Esophagus squamous epithelium (tissue), 5 donors: ENCODE measurements around the gene ANXA2. TPM values are rescaled to one million over a fixed set of nuclear protein-coding genes. Genes with fewer than 3 reads are reported as not detected.

ENCODE experiments used
- DNase-seq: peaks from one replicate; lab custom pipeline; 2025; lab: John Stamatoyannopoulos, UW
- H3K27ac ChIP-seq, 4 donors: fragments of 200-600 bp; sonication (generic); one replicate each; pipeline ENCODE4 v1.5.1; 2016 to 2019; ENCODE audit warnings: mild to moderate bottlenecking in 1 of 4
- H3K27me3 ChIP-seq, 4 donors: fragments of 200-600 bp; sonication (generic); 1 replicate in 3 of 4; 2 replicates in 1 of 4; pipeline versions ENCODE4 v1.5.1 to v1.6.0; 2017 to 2021; ENCODE audit warnings: antibody characterized with exemption in 1 of 4
- H3K36me3 ChIP-seq, 3 donors: fragments of 200-600 bp; sonication (generic); one replicate each; pipeline ENCODE4 v1.5.1; 2016 to 2019
- H3K4me1 ChIP-seq, 3 donors: fragments of 200-600 bp; sonication (generic); one replicate each; pipeline ENCODE4 v1.5.1; 2017 to 2019
- H3K4me3 ChIP-seq, 4 donors: fragments of 200-600 bp; sonication (generic); 1 replicate in 3 of 4; 2 replicates in 1 of 4; pipeline ENCODE4 v1.5.1; 2016 to 2019; ENCODE audit warnings: mild to moderate bottlenecking in 2 of 4, moderate library complexity in 1 of 4
- H3K9me3 ChIP-seq, 3 donors: fragments of 200-600 bp; sonication (generic); one replicate each; pipeline ENCODE4 v1.5.1; 2016 to 2019
- POLR2A ChIP-seq, 4 donors: fragments of 450-650 bp; IDR thresholded peaks; one replicate each; pipeline ENCODE4 v1.6.1; 2017; ENCODE audit warnings: antibody characterized with exemption in 4 of 4, mild to moderate bottlenecking in 4 of 4, moderate library complexity in 3 of 4
- WGBS, 2 donors: methylation state at CpG; one replicate each; pipeline ENCODE4 v1.1.5; 2018; 5-methylcytosine and 5-hydroxymethylcytosine counted together
- intact Hi-C: fragments of 100-400 bp; cut with DNase I; formaldehyde crosslinking; loops from one replicate; pipeline ENCODE4 v1.15.0; 2022
- total RNA-seq, 4 donors: library from RNA; depleted of rRNA; stranded (reverse); fragments of >200 nt; gene quantifications; one replicate each; pipeline ENCODE4 v1.1.0, GENCODE V29; 2016
- TF ChIP-seq, protein P1 (sequence below), 6 experiments: fragments of 450-650 bp in 4 of 6; fragments of 200-600 bp in 2 of 6; sonication (generic) in 2 of 6; IDR thresholded peaks; one replicate each; pipeline ENCODE4 v1.5.1; 2016 to 2019; ENCODE audit warnings: antibody characterized with exemption in 6 of 6, mild to moderate bottlenecking in 4 of 6, moderate library complexity in 4 of 6
- donor health status: DM: yes; HTN: yes; CAD: no.

ANXA2 gene
- total RNA-seq, 4 donors from 2014 or later: 2,116 to 2,445 (median 2,399) TPM

DNA sequence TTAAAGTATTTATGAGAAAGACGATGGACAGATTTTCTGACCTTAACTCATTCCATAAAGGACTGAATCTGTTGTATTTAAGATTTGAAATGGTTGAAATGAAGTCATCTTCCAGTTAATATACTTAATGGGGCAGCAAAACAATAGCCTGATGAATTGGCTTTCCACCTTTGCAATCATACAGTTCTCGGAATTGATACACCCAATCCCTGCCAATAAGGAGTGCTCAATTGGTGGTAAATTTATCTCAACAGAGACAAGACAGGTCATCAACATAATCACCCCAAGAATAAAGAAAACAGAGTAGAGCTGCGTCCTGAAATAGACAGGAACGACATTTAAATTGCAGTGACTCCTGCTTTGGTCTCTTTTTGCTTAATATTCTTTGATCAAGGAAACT lies 11.2 kb downstream of the ANXA2 start:
- Histone ChIP-seq H3K4me3 (no peak overlapping the region), H3K27me3 (no peaks in the 10 kb centered on the region), H3K36me3 (peaks cover 0 to 48% (median 17%) of the 10 kb centered on the region in 3 donors), H3K9me3 (no peaks in the 10 kb centered on the region), H3K27ac (peak overlapping the region in 3 of 4 donors; percentile 14 to 52 (median 48)), H3K4me1 (peaks cover 20 to 100% (median 59%) of the 10 kb centered on the region in 3 donors)
- DNase-seq: no peak
- WGBS, 2 donors: 51 to 61% methylated on average over 4 of the region's 4 CpGs
- intact Hi-C loops: no loop called here
- TF ChIP-seq POLR2A (IDR thresholded peaks at IDR 0.05): no peak
- TF ChIP-seq, protein P1, sequence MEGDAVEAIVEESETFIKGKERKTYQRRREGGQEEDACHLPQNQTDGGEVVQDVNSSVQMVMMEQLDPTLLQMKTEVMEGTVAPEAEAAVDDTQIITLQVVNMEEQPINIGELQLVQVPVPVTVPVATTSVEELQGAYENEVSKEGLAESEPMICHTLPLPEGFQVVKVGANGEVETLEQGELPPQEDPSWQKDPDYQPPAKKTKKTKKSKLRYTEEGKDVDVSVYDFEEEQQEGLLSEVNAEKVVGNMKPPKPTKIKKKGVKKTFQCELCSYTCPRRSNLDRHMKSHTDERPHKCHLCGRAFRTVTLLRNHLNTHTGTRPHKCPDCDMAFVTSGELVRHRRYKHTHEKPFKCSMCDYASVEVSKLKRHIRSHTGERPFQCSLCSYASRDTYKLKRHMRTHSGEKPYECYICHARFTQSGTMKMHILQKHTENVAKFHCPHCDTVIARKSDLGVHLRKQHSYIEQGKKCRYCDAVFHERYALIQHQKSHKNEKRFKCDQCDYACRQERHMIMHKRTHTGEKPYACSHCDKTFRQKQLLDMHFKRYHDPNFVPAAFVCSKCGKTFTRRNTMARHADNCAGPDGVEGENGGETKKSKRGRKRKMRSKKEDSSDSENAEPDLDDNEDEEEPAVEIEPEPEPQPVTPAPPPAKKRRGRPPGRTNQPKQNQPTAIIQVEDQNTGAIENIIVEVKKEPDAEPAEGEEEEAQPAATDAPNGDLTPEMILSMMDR (IDR thresholded peaks at IDR 0.05): no peak

DNA sequence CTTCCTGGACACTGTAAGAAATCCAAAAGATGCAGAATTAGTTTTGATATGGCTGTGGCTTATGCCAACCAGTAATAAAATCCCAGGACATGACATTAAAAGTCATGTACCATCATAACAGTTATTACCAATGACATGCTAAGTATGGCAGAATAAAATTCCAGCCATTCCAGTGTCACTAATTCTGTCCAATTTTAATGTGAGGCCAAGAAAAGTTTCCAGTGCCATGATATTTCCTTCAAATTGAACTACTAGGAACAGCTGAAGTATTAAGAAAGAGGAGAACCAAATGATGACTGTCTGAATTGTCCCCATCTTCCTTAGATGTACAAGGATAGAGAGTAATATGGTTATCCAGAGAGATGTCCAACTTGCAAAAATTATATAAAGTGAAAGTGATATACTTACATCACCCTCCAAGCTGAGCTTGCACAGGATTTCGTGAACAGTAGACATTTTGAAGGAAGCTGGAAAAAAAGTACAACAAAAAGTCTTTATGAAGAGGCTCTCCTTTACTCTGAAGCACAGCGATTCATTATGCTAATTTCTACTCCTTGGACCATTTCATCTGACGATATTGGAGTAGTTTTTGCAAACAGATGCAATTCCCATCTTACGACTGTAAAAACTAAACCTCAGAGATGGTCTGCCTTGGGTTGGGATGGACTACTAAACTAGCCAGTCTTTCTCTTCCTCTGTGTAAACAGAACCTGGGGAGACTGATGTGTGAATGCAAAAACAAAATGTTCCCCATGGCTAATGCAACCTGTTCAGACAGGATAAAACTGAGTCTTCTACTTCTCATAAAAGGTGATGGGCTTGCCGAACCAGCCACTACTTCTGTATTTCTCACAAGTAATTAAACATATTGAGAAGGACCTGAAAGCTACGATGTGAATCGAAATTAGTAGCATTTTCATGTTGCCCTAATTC lies 11.9 kb downstream of the ANXA2 start:
- WGBS, 2 donors: 56 to 62% methylated on average over 7 of the region's 7 CpGs
- no peak overlapping the region for H3K4me3 ChIP-seq
- H3K27me3 ChIP-seq: no peaks in the 10 kb centered on the region
- H3K27ac ChIP-seq: peak overlapping the region in 3 of 4 donors; percentile 42 to 52 (median 48)
- no peak for DNase-seq
- intact Hi-C loops: no loop called here
- H3K36me3 ChIP-seq: peaks cover 0 to 56% (median 22%) of the 10 kb centered on the region in 3 donors
- TF ChIP-seq, protein P1 (IDR thresholded peaks at IDR 0.05): no peak
- TF ChIP-seq POLR2A (IDR thresholded peaks at IDR 0.05): no peak
- H3K9me3 ChIP-seq: no peaks in the 10 kb centered on the region
- peaks cover 15 to 100% (median 52%) of the 10 kb centered on the region in 3 donors for H3K4me1 ChIP-seq

DNA sequence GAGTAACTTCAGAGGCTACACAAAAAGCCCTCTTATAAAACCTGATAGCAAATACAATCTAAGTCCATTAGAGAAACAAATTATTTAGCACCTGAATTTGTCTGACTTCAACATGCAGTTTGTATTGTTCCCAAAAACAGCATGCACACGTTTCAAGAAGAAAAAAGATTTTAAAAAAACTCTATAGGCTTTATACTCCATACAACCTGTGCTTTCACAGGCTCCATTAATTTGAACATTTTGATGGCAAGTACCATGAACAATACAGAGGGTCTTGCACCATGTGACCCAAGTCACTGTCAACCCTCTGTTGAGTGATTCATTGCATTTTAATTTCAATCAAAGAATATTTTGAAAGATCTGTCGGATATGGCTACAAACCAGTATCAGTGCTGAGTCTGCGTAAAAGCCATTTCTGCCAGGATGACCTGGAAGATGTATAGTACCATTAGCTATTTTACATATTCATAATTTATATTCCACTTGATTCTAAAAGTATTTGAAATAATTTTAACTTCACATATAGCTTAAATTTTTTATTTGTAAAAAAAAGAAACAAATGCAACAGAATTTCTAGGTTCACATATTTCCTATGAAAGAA lies 13.2 kb downstream of the ANXA2 start:
- H3K4me1 ChIP-seq: peaks cover 8 to 100% (median 39%) of the 10 kb centered on the region in 3 donors
- no peak overlapping the region for H3K27ac ChIP-seq
- no peaks in the 10 kb centered on the region for H3K9me3 ChIP-seq
- no peaks in the 10 kb centered on the region for H3K27me3 ChIP-seq
- DNase-seq: no peak
- 76 to 79% methylated on average over 3 of the region's 3 CpGs for WGBS, 2 donors
- H3K4me3 ChIP-seq: no peak overlapping the region
- H3K36me3 ChIP-seq: peaks cover 0 to 65% (median 30%) of the 10 kb centered on the region in 3 donors
- TF ChIP-seq, protein P1 (IDR thresholded peaks at IDR 0.05): no peak
- no peak for TF ChIP-seq POLR2A (IDR thresholded peaks at IDR 0.05)
- intact Hi-C loops: no loop called here

DNA sequence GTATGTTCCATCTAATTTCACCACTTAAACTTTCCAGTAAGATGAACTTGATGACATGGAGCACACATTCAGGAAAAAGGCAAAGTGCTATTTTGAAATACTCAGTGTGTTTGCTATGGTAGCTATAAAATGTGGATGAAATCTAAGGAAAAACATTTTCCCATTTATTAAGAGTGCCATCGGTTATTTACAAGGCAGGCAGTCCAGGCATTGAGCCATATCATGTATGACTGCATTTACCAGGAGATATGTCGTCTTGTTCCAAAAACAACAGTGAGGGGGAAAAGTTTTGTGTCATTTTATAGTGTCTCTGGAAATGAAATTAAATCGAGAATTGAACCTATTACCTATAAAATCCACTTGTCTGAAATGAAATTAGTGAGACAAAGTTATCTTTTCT lies 13.7 kb downstream of the ANXA2 start:
- no peak overlapping the region for H3K4me3 ChIP-seq
- peaks cover 4 to 100% (median 36%) of the 10 kb centered on the region in 3 donors for H3K4me1 ChIP-seq
- no peaks in the 10 kb centered on the region for H3K27me3 ChIP-seq
- peak overlapping the region in 1 of 4 donors; percentile 3 for H3K27ac ChIP-seq
- H3K9me3 ChIP-seq: no peaks in the 10 kb centered on the region
- intact Hi-C loops: no loop called here
- TF ChIP-seq, protein P1 (IDR thresholded peaks at IDR 0.05): no peak
- TF ChIP-seq POLR2A (IDR thresholded peaks at IDR 0.05): no peak
- H3K36me3 ChIP-seq: peaks cover 0 to 71% (median 33%) of the 10 kb centered on the region in 3 donors
- WGBS, 2 donors: 58 to 62% methylated on average over 3 of the region's 3 CpGs
- DNase-seq: no peak
